H4 (cell line): Measurements from ENCODE around the gene SPATA46. TPM values are rescaled to one million over a fixed set of nuclear protein-coding genes. Genes with fewer than 3 reads are reported as not detected.

ENCODE experiments used
- total RNA-seq: library from RNA; depleted of rRNA; stranded (reverse); fragments of >200 nt; shearing (Covaris generic); gene quantifications from 2 replicates; pipeline ENCODE4 v1.2.3, GENCODE V29; 2014; rRNA removed

SPATA46 gene
- total RNA-seq, 1 experiment from 2014 or later = not detected

Other genes with a start within 250 kb of the SPATA46 start
- gene C1orf226, start 4.9 kb upstream of the SPATA46 start, total RNA-seq = 0.23 and 0.56 TPM in 2 replicates
- 0.06 TPM in 1 of 2 replicates, not detected in the other for gene SH2D1B, start 35.3 kb upstream of the SPATA46 start, total RNA-seq
- gene UHMK1, start 121.0 kb upstream of the SPATA46 start, total RNA-seq = 44.4 and 52.3 TPM in 2 replicates
- 40.8 and 49.6 TPM in 2 replicates for gene UAP1, start 184.9 kb upstream of the SPATA46 start, total RNA-seq